ENCODE results near the gene BBS7.

GRCh38 chr4:121785479-121785878, 84.8 kb downstream of the BBS7 start:
- TF ChIP-seq MYC (IDR thresholded peaks at IDR 0.05; ENCODE audit: borderline replicate concordance, low read length) (no peak), POLR2A (IDR thresholded peaks at IDR 0.05; ENCODE audit: low read length) (no peak), SMC3 (IDR thresholded peaks at IDR 0.05) (no peak), CTCF (IDR thresholded peaks at IDR 0.05) (no peak), BHLHE40 (IDR thresholded peaks at IDR 0.05; ENCODE audit: low read depth, low read length) (no peak), POLR2AphosphoS2 (conservative IDR thresholded peaks at IDR 0.05; ENCODE audit: low read length) (no peak), PHF8 (IDR thresholded peaks at IDR 0.05; ENCODE audit: borderline replicate concordance, low read depth) (no peak), RFX5 (IDR thresholded peaks at IDR 0.05) (no peak), REST (IDR thresholded peaks at IDR 0.05) (no peak), SREBF2 (IDR thresholded peaks at IDR 0.05) (no peak)
